GM12872 (cell line): ENCODE results near the gene MADCAM1.

ENCODE experiments used
- CTCF ChIP-seq: IDR thresholded peaks from 3 replicates; pipeline ENCODE4 v1.5.1; 2011; ENCODE audit warnings: low read depth, mild to moderate bottlenecking, low read length, moderate library complexity; ENCODE audit not compliant: insufficient read depth

Gene MADCAM1

GRCh38 chr19:501646-502045 lies 5.4 kb downstream of the MADCAM1 start:
- no peak for TF ChIP-seq CTCF

- TF ChIP-seq CTCF: no peak
Measured at GRCh38 chr19:504616-505015, 8.3 kb downstream of the MADCAM1 start.

GRCh38 chr19:506404-507285 lies 10.4 kb downstream of the MADCAM1 start:
- peak; percentile 95 for TF ChIP-seq CTCF

- no peak for TF ChIP-seq CTCF
Measured at GRCh38 chr19:507286-508203, 11.3 kb downstream of the MADCAM1 start, which contains the start of gene TPGS1. Gene TPGS1 (plus strand): TSS chr19:507497. CDS start chr19:507507, 10 bp downstream.

- TF ChIP-seq CTCF: no peak
Measured at GRCh38 chr19:508204-509150, 12.2 kb downstream of the MADCAM1 start.

GRCh38 chr19:510606-511100 lies 14.4 kb downstream of the MADCAM1 start:
- peak; percentile 100 for TF ChIP-seq CTCF
